Activated effector memory CD4-positive, alpha-beta T cell treated with anti-CD3 and anti-CD28 coated beads, Interleukin-2, amount 50 U/mL, for 16 hours (primary cell): Measurements from ENCODE around the gene AGTR1.
"Not testable (repeated sequence)": the region's sequence is repeated elsewhere in the genome, so short reads cannot be mapped to it uniquely, and the experiment has no call there.

ENCODE experiments used
- DNase-seq: peaks from one replicate; pipeline ENCODE4 v3.0.0-alpha.2; 2020

The AGTR1 gene

GRCh38 chr3:148759430-148759829 lies 61.7 kb downstream of the AGTR1 start:
- DNase-seq: no peak

GRCh38 chr3:148763156-148763680 lies 65.5 kb downstream of the AGTR1 start:
- no peak for DNase-seq

GRCh38 chr3:148763986-148764935 lies 66.6 kb downstream of the AGTR1 start:
- no peak for DNase-seq

GRCh38 chr3:148772361-148772760 lies 74.7 kb downstream of the AGTR1 start:
- no peak for DNase-seq

- DNase-seq: no peak
Observed at GRCh38 chr3:148772835-148773234, 75.1 kb downstream of the AGTR1 start.

GRCh38 chr3:148773805-148774204 lies 76.1 kb downstream of the AGTR1 start:
- DNase-seq: no peak

GRCh38 chr3:148778926-148779325 lies 81.2 kb downstream of the AGTR1 start:
- DNase-seq: no peak

GRCh38 chr3:148785026-148785425 lies 87.3 kb downstream of the AGTR1 start:
- not testable (repeated sequence) for DNase-seq

GRCh38 chr3:148786159-148786558 lies 88.5 kb downstream of the AGTR1 start:
- not testable (repeated sequence) for DNase-seq

- DNase-seq: no peak
Observed at GRCh38 chr3:148789146-148789545, 91.4 kb downstream of the AGTR1 start.

GRCh38 chr3:148789906-148790305 lies 92.2 kb downstream of the AGTR1 start:
- DNase-seq: no peak

- no peak for DNase-seq
Observed at GRCh38 chr3:148790370-148790769, 92.7 kb downstream of the AGTR1 start.

GRCh38 chr3:148790851-148791735 lies 93.4 kb downstream of the AGTR1 start:
- no peak for DNase-seq

- DNase-seq: no peak
Observed at GRCh38 chr3:148791920-148792319, 94.2 kb downstream of the AGTR1 start.

- DNase-seq: no peak
Observed at GRCh38 chr3:148792516-148792915, 94.8 kb downstream of the AGTR1 start.
